K562 (cell line): ENCODE results near the gene AKAP10. TPM values are rescaled to one million over a fixed set of nuclear protein-coding genes. Genes with fewer than 3 reads are reported as not detected.

Experiments used
- ADNP ChIP-seq: fragments of 200-800 bp; sonication (Bioruptor generic); IDR thresholded peaks from 2 replicates; pipeline ENCODE4 v1.6.1; 2016; ENCODE audit warnings: missing genetic modification characterization, missing compliant biosample characterization
- ARHGAP35 ChIP-seq: fragments of 450-650 bp; IDR thresholded peaks from 2 replicates; pipeline ENCODE4 v1.6.1; 2018; ENCODE audit not compliant: partially characterized antibody
- ATF6 ChIP-seq: sonication (generic); formaldehyde crosslinking; IDR thresholded peaks from 2 replicates; pipeline ENCODE4 v1.4.0; 2020; ENCODE audit warnings: mild to moderate bottlenecking, missing genetic modification reagents
- BDP1 ChIP-seq: IDR thresholded peaks from 3 replicates; pipeline ENCODE4 v1.6.1; 2011; ENCODE audit not compliant: insufficient read length, insufficient read depth
- CEBPG ChIP-seq, 3 experiments: fragments of 200-800 bp in 1 of 3; sonication (Bioruptor generic) in 1 of 3; sonication (generic) in 1 of 3; formaldehyde crosslinking in 1 of 3; IDR thresholded peaks in 2 of 3; conservative IDR thresholded peaks in 1 of 3; 2 replicates each; pipeline versions ENCODE4 v1.6.1 to v1.8.0; 2016 to 2022; ENCODE audit warnings: missing compliant biosample characterization in 2 of 3, missing genetic modification characterization in 2 of 3, mild to moderate bottlenecking in 1 of 3, missing genetic modification reagents in 1 of 3
- CHD2 ChIP-seq: IDR thresholded peaks from 2 replicates; pipeline ENCODE4 v1.6.1; 2011; ENCODE audit warnings: low read depth, low read length
- ESRRB ChIP-seq: fragments of 250-450 bp; sonication (Bioruptor Pico); IDR thresholded peaks from 2 replicates; pipeline ENCODE4 v1.5.0; 2020; ENCODE audit warnings: mild to moderate bottlenecking, moderate library complexity, borderline replicate concordance
- FOXK2 ChIP-seq, 2 experiments: fragments of 450-650 bp; IDR thresholded peaks in 1 of 2; conservative IDR thresholded peaks in 1 of 2; 2 replicates each; pipeline ENCODE4 v1.6.1; 2016; ENCODE audit warnings: low read depth in 2 of 2, mild to moderate bottlenecking in 1 of 2
- JUN ChIP-seq, 2 experiments: sonication (generic) in 1 of 2; formaldehyde crosslinking in 1 of 2; IDR thresholded peaks; 2 replicates each; pipeline versions ENCODE4 v1.6.1 to v1.8.0; 2012 to 2022; ENCODE audit warnings: borderline replicate concordance in 2 of 2, mild to moderate bottlenecking in 2 of 2, improper control_type of control experiment in 1 of 2, low read depth in 1 of 2, low read length in 1 of 2, missing genetic modification reagents in 1 of 2
- LEF1 ChIP-seq: fragments of 450-650 bp; IDR thresholded peaks from 2 replicates; pipeline ENCODE4 v1.6.1; 2016; ENCODE audit warnings: mild to moderate bottlenecking
- RBFOX2 ChIP-seq: fragments of 200-400 bp; formaldehyde crosslinking; IDR thresholded peaks from 2 replicates; pipeline ENCODE4 v1.6.1; 2017; ENCODE audit warnings: low read depth, mild to moderate bottlenecking, low read length, moderate library complexity
- TGIF2 ChIP-seq: sonication (generic); formaldehyde crosslinking; IDR thresholded peaks from 2 replicates; pipeline ENCODE4 v1.8.1; 2022; ENCODE audit warnings: mild to moderate bottlenecking, missing genetic modification reagents, moderate library complexity
- TOE1 ChIP-seq, 2 experiments: fragments of 450-650 bp in 1 of 2; sonication (generic) in 1 of 2; formaldehyde crosslinking in 1 of 2; IDR thresholded peaks; 2 replicates each; pipeline versions ENCODE4 v1.7.1 to v1.8.0; 2016 to 2022; ENCODE audit warnings: borderline replicate concordance in 2 of 2, mild to moderate bottlenecking in 2 of 2, antibody characterized with exemption in 1 of 2, inconsistent platforms in 1 of 2, low read depth in 1 of 2, missing genetic modification reagents in 1 of 2, moderate library complexity in 1 of 2
- YBX1 ChIP-seq: fragments of 450-650 bp; IDR thresholded peaks from 2 replicates; pipeline ENCODE4 v1.7.1; 2016; ENCODE audit warnings: mild to moderate bottlenecking
- ZNF165 ChIP-seq: fragments of 250-450 bp; sonication (Bioruptor Pico); IDR thresholded peaks from 2 replicates; pipeline ENCODE4 v1.4.0; 2020; ENCODE audit warnings: borderline replicate concordance
- ZNF512 ChIP-seq: IDR thresholded peaks from 2 replicates; pipeline ENCODE4 v1.6.1; 2016; ENCODE audit warnings: missing genetic modification characterization, missing compliant biosample characterization
- ZNF551 ChIP-seq: fragments of 250-450 bp; sonication (Bioruptor Pico); IDR thresholded peaks from 2 replicates; pipeline ENCODE4 v1.5.0; 2021; ENCODE audit warnings: mild to moderate bottlenecking, moderate library complexity
- ZNF766 ChIP-seq: fragments of 200-800 bp; sonication (Bioruptor generic); conservative IDR thresholded peaks from 2 replicates; pipeline ENCODE4 v1.6.1; 2016; ENCODE audit warnings: missing genetic modification characterization, missing compliant biosample characterization
- ZSCAN32 ChIP-seq: fragments of 450-650 bp; formaldehyde crosslinking; IDR thresholded peaks from 2 replicates; pipeline ENCODE4 v1.4.0; 2020; ENCODE audit warnings: mild to moderate bottlenecking, moderate library complexity
- polyA plus RNA-seq, 8 experiments: library from polyadenylated mRNA; depleted of rRNA in 4 of 8; stranded (reverse) in 5 of 8; unstranded in 3 of 8; fragments of >200 nt; fragmentation: Nextera tagmentation in 2 of 8; fragmentation: Illumina TruSeq in 1 of 8; extraction: Ambion mirVana in 2 of 8; extraction: Trizol in 1 of 8; gene quantifications; 2 replicates each; pipeline versions ENCODE4 v1.2.1 to v1.2.3, GENCODE V29; 2011 to 2014; ENCODE audit warnings: inconsistent platforms in 1 of 8, missing spikeins in 1 of 8
- total RNA-seq, 7 experiments: library from RNA; depleted of rRNA in 6 of 7; stranded (reverse); fragments of >200 nt in 6 of 7; fragmentation: Illumina TruSeq in 2 of 7; extraction: Trizol in 2 of 7; gene quantifications; 2 replicates each; pipeline versions ENCODE4 v1.2.1 to v1.2.3, GENCODE V29; 2011 to 2021; ENCODE audit warnings: low replicate concordance in 1 of 7
- TF ChIP-seq, protein P1 (sequence below): fragments of 250-450 bp; sonication (Bioruptor Pico); IDR thresholded peaks from 2 replicates; pipeline ENCODE4 v1.5.0; 2021; ENCODE audit warnings: mild to moderate bottlenecking, borderline replicate concordance

The AKAP10 gene
- total and polyA plus RNA-seq, 9 of the 15 experiments (the other 6 are each of a cell fraction or from before 2014, with no cell fraction given), result 4.0 to 20.3 (median 8.2) TPM

DNA sequence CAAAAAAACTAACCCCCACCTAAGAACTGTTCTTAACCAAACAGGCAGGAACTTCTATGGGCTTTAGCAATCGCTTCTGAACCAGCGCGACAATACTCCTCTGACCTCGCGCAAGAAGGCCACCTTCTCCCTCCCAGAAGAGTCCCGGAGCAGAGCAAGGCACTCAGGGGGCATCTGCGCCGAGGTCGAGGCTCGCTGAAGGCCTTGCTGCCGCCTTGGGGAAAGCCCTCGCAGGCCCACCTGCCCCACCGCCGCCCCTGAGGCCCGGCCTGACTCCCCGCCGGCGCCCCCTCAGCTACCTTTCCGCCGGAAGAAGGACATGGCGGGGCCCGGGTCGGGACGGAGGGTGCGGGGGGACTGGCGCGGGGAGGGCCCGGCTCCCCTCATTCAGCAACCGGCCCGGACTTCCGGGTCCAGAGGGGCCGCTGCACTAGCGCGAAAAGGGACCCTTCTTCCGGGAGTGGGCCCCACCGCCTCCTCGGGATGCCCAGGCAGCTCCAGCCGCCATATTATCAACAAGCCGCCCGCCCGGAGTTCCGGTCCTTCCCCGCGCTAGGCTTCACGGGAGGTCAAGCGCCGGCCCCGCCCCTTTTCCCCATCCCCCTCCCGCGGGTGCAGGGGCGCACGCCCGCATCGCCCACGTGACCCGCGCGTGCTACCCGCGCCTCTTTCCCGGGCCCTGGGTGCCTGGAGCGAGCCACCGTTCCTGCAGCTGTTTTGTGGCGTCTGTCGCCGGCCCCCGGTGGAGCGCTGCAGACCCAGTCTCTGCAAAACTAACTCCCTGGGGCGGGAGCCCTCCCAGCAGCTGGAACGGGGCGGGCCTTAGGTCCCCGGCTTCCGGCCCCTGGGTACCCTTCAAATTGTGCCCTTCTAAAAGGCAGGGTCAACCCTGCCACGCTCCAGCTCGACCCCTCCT is at the start of gene AKAP10 (continued):
- TF ChIP-seq RBFOX2 (peak; percentile 92), ATF6 (CRISPR knock-in tag) (0 out of 2 replicates have a peak, but pooled peaks have one; percentile 56), ADNP (tag) (peak; percentile 50; the same call in 1 of the 2 replicates), ZNF165 (CRISPR knock-in tag) (no peak), ZNF766 (CRISPR knock-in tag) (no peak; the same call in 1 of the 2 replicates), YBX1 (no peak), JUN (IDR thresholded peaks at IDR 0.05; ENCODE audit: borderline replicate concordance, low read depth, low read length) (no peak), JUN (CRISPR knock-in tag; IDR thresholded peaks at IDR 0.05; ENCODE audit: borderline replicate concordance) (no peak), CEBPG (CRISPR knock-in tag; IDR thresholded peaks at IDR 0.05) (no peak; the same call in 1 of the 2 replicates), CEBPG (tag; conservative IDR thresholded peaks at IDR 0.05 in 1 of 2, IDR thresholded peaks at IDR 0.05 in 1 of 2) (no peak), TGIF2 (no peak), ESRRB (no peak), ZSCAN32 (CRISPR knock-in tag) (no peak), FOXK2 (conservative IDR thresholded peaks at IDR 0.05 in 1 of 2, IDR thresholded peaks at IDR 0.05 in 1 of 2; ENCODE audit: low read depth in 2 of 2) (peak; percentile 91 to 94), LEF1 (peak; percentile 31; the same call in 1 of the 2 replicates), CHD2 (peak; percentile 53; the same call in 1 of the 2 replicates), ZNF512 (tag) (no peak), BDP1 (no peak), ARHGAP35 (no peak), ZNF551 (CRISPR knock-in tag) (no peak), TOE1 (IDR thresholded peaks at IDR 0.05; ENCODE audit: borderline replicate concordance) (peak; percentile 91), TOE1 (CRISPR knock-in tag; IDR thresholded peaks at IDR 0.05; ENCODE audit: borderline replicate concordance, low read depth) (no peak)
- TF ChIP-seq, protein P1, sequence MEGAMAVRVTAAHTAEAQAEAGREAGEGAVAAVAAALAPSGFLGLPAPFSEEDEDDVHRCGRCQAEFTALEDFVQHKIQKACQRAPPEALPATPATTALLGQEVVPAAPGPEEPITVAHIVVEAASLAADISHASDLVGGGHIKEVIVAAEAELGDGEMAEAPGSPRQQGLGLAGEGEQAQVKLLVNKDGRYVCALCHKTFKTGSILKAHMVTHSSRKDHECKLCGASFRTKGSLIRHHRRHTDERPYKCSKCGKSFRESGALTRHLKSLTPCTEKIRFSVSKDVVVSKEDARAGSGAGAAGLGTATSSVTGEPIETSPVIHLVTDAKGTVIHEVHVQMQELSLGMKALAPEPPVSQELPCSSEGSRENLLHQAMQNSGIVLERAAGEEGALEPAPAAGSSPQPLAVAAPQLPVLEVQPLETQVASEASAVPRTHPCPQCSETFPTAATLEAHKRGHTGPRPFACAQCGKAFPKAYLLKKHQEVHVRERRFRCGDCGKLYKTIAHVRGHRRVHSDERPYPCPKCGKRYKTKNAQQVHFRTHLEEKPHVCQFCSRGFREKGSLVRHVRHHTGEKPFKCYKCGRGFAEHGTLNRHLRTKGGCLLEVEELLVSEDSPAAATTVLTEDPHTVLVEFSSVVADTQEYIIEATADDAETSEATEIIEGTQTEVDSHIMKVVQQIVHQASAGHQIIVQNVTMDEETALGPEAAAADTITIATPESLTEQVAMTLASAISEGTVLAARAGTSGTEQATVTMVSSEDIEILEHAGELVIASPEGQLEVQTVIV, result no peak
